Smooth muscle cell (in vitro differentiated cells): ENCODE results near the gene PPP1R12B. TPM values are rescaled to one million over a fixed set of nuclear protein-coding genes. Genes with fewer than 3 reads are reported as not detected.
A peak's percentile ranks its signal among the peaks of the same experiment; 100 is the strongest.
"Not testable (repeated sequence)": the region's sequence is repeated elsewhere in the genome, so short reads cannot be mapped to it uniquely, and the experiment has no call there.

ENCODE experiments used
- DNase-seq: peaks from one replicate; lab custom pipeline; 2025; ENCODE audit not compliant: unreplicated experiment; lab: John Stamatoyannopoulos, UW
- H2AFZ ChIP-seq: fragments of 200-600 bp; sonication (generic); 2 replicates; pipeline ENCODE4 v1.6.0; 2016; ENCODE audit warnings: antibody characterized with exemption, low read depth, mild to moderate bottlenecking
- H3F3A ChIP-seq: fragments of 200-600 bp; sonication (generic); 2 replicates; pipeline ENCODE4 v1.6.0; 2017; ENCODE audit warnings: antibody characterized with exemption, low read depth
- H3K27ac ChIP-seq: fragments of 200-600 bp; sonication (generic); 2 replicates; pipeline ENCODE4 v1.5.1; 2016; ENCODE audit warnings: low read depth, mild to moderate bottlenecking
- H3K27me3 ChIP-seq: fragments of 200-600 bp; sonication (generic); 2 replicates; pipeline ENCODE4 v1.6.1; 2016; ENCODE audit warnings: low read depth, mild to moderate bottlenecking
- H3K36me3 ChIP-seq: fragments of 200-600 bp; sonication (generic); 2 replicates; pipeline ENCODE4 v1.5.1; 2016; ENCODE audit warnings: low read depth
- H3K4me1 ChIP-seq: fragments of 200-600 bp; sonication (generic); 2 replicates; pipeline ENCODE4 v1.5.1; 2016; ENCODE audit warnings: low read depth
- H3K4me2 ChIP-seq: fragments of 200-600 bp; sonication (generic); 2 replicates; pipeline ENCODE4 v1.6.0; 2016; ENCODE audit warnings: mild to moderate bottlenecking
- H3K4me3 ChIP-seq: fragments of 200-600 bp; sonication (generic); 2 replicates; pipeline ENCODE4 v1.5.1; 2016; ENCODE audit warnings: mild to moderate bottlenecking
- H3K79me2 ChIP-seq: fragments of 200-600 bp; sonication (generic); 2 replicates; pipeline ENCODE4 v1.6.0; 2016; ENCODE audit warnings: low read depth, mild to moderate bottlenecking
- H3K9ac ChIP-seq: fragments of 200-600 bp; sonication (generic); 2 replicates; pipeline ENCODE4 v1.6.0; 2016; ENCODE audit warnings: low read depth
- H3K9me3 ChIP-seq: fragments of 200-600 bp; sonication (generic); replicated peaks from 2 replicates; pipeline ENCODE4 v1.5.1; 2016; ENCODE audit warnings: low read depth
- H4K20me1 ChIP-seq: fragments of 200-600 bp; sonication (generic); 2 replicates; pipeline ENCODE4 v1.6.0; 2016; ENCODE audit warnings: low read depth
- CTCF ChIP-seq: fragments of 200-600 bp; sonication (generic); IDR thresholded peaks from 2 replicates; pipeline ENCODE4 v1.5.1; 2017; ENCODE audit warnings: borderline replicate concordance, mild to moderate bottlenecking, antibody characterized with exemption; ENCODE audit not compliant: insufficient read depth, poor library complexity, severe bottlenecking
- WGBS: methylation state at CpG from one replicate; pipeline ENCODE4 v1.1.7; 2016; ENCODE audit warnings: low lambda C conversion rate; 5-methylcytosine and 5-hydroxymethylcytosine counted together
- polyA plus RNA-seq: library from polyadenylated mRNA; unstranded; fragments of >200 nt; fragmentation: Nextera tagmentation; extraction: Ambion mirVana; gene quantifications from 2 replicates; pipeline ENCODE4 v1.2.1, GENCODE V29; 2016
- total RNA-seq: library from RNA; depleted of rRNA; stranded (reverse); fragments of >200 nt; gene quantifications from 2 replicates; pipeline ENCODE4 v1.2.3, GENCODE V29; 2014

PPP1R12B gene
- total and polyA plus RNA-seq, 2 experiments from 2014 or later = 2.8 to 6.7 TPM

GRCh38 chr1:202516434-202516877 lies 168.0 kb downstream of the PPP1R12B start:
- TF ChIP-seq CTCF = no peak
- Histone ChIP-seq H3K4me1 (peaks cover 5% of the 10 kb centered on the region), H3K27me3 (no peaks in the 10 kb centered on the region), H3K36me3 (no peaks in the 10 kb centered on the region), H3K9ac (no peak overlapping the region), H3K4me2 (peak overlapping the region; percentile 63), H3K9me3 (no peaks in the 10 kb centered on the region), H3K4me3 (no peak overlapping the region), H4K20me1 (no peaks in the 10 kb centered on the region), H2AFZ (no peak overlapping the region), H3F3A (peaks cover 5% of the 10 kb centered on the region), H3K27ac (no peak overlapping the region), H3K79me2 (no peaks in the 10 kb centered on the region)
- no peak for DNase-seq
- 15% methylated on average over 4 of the region's 4 CpGs for WGBS

GRCh38 chr1:202517146-202517545 lies 168.6 kb downstream of the PPP1R12B start:
- H3K4me3 ChIP-seq, H3F3A ChIP-seq, H3K4me2 ChIP-seq, H3K36me3 ChIP-seq, H3K27me3 ChIP-seq, H4K20me1 ChIP-seq, H2AFZ ChIP-seq, H3K9ac ChIP-seq, H3K9me3 ChIP-seq, H3K79me2 ChIP-seq, DNase-seq, H3K4me1 ChIP-seq: not testable (repeated sequence)
- peak overlapping the region; percentile 24 for H3K27ac ChIP-seq
- 73% methylated on average over 1 of the region's 1 CpG for WGBS

GRCh38 chr1:202518180-202518579 lies 169.7 kb downstream of the PPP1R12B start:
- not testable (repeated sequence) for H3K27ac ChIP-seq, H3K36me3 ChIP-seq, DNase-seq, H2AFZ ChIP-seq, H3K4me2 ChIP-seq, H3K9me3 ChIP-seq, H3K9ac ChIP-seq, H3K79me2 ChIP-seq, H3K27me3 ChIP-seq, H3F3A ChIP-seq, H3K4me1 ChIP-seq, H4K20me1 ChIP-seq, H3K4me3 ChIP-seq
- 97% methylated on average over 1 of the region's 1 CpG for WGBS

GRCh38 chr1:202518905-202519304 lies 170.4 kb downstream of the PPP1R12B start:
- not testable (repeated sequence) for H3K4me1 ChIP-seq, H4K20me1 ChIP-seq, H3K4me3 ChIP-seq, H3K9me3 ChIP-seq, H2AFZ ChIP-seq, H3K79me2 ChIP-seq, H3K27me3 ChIP-seq, H3K36me3 ChIP-seq, H3K9ac ChIP-seq, H3F3A ChIP-seq, DNase-seq
- peak overlapping the region; percentile 48 for H3K4me2 ChIP-seq
- 54% methylated on average over 3 of the region's 3 CpGs for WGBS
- H3K27ac ChIP-seq = peak overlapping the region; percentile 45

GRCh38 chr1:202520129-202520856 lies 171.8 kb downstream of the PPP1R12B start:
- H3K9me3 ChIP-seq, H3K79me2 ChIP-seq, H3K9ac ChIP-seq, H3K27me3 ChIP-seq, H2AFZ ChIP-seq, H4K20me1 ChIP-seq, H3K4me3 ChIP-seq, H3F3A ChIP-seq, H3K36me3 ChIP-seq, H3K4me1 ChIP-seq, DNase-seq: not testable (repeated sequence)
- H3K27ac ChIP-seq = peak overlapping the region; percentile 45
- peak overlapping the region; percentile 48 for H3K4me2 ChIP-seq

- H3K9me3 ChIP-seq, H3K9ac ChIP-seq, H4K20me1 ChIP-seq, H3K79me2 ChIP-seq, H3K4me1 ChIP-seq, H3K27ac ChIP-seq, H3F3A ChIP-seq, H3K4me2 ChIP-seq, H3K36me3 ChIP-seq, H3K4me3 ChIP-seq, H3K27me3 ChIP-seq, DNase-seq, H2AFZ ChIP-seq: not testable (repeated sequence)
- WGBS = 100% methylated on average over 2 of the region's 2 CpGs
Observed at GRCh38 chr1:202520857-202521216, 172.3 kb downstream of the PPP1R12B start.

- H3K27me3 ChIP-seq, H3K27ac ChIP-seq, H3K4me1 ChIP-seq, H3K4me2 ChIP-seq, H3K36me3 ChIP-seq, H3F3A ChIP-seq, H2AFZ ChIP-seq, H3K9ac ChIP-seq, H4K20me1 ChIP-seq, H3K4me3 ChIP-seq, H3K9me3 ChIP-seq, H3K79me2 ChIP-seq, DNase-seq: not testable (repeated sequence)
- WGBS = 100% methylated on average over 1 of the region's 1 CpG
Observed at GRCh38 chr1:202521484-202521883, 173.0 kb downstream of the PPP1R12B start.
